Hepatocyte (in vitro differentiated cells): ENCODE results near the gene GPR183.

Source experiments
- CTCF ChIP-seq: fragments of 200-600 bp; sonication (generic); IDR thresholded peaks from 2 replicates; pipeline ENCODE4 v1.5.1; 2016; ENCODE audit warnings: antibody characterized with exemption, mild to moderate bottlenecking; ENCODE audit not compliant: poor library complexity
- EZH2 ChIP-seq: fragments of 200-600 bp; sonication (generic); IDR thresholded peaks from 2 replicates; pipeline ENCODE4 v1.6.1; 2016; ENCODE audit warnings: antibody characterized with exemption, mild to moderate bottlenecking, borderline replicate concordance

- TF ChIP-seq CTCF (no peak), EZH2 (no peak)
These were observed 29.6 kb downstream of the GPR183 start for GRCh38 chr13:99277629-99278028.
